Gastrocnemius medialis (tissue), 4 donors: ENCODE results near the gene SDF2L1.

Experiments used
- CTCF ChIP-seq, 5 experiments: fragments of 450-650 bp in 3 of 5; fragments of 200-600 bp in 2 of 5; sonication (generic) in 2 of 5; IDR thresholded peaks in 4 of 5; conservative IDR thresholded peaks in 1 of 5; 1 replicate in 4 of 5; 2 replicates in 1 of 5; pipeline ENCODE4 v1.5.1; 2016 to 2019; ENCODE audit warnings: antibody characterized with exemption in 5 of 5, mild to moderate bottlenecking in 3 of 5, moderate library complexity in 3 of 5
- POLR2A ChIP-seq, 2 donors: fragments of 450-650 bp; IDR thresholded peaks; one replicate each; pipeline ENCODE4 v1.6.1; 2017; ENCODE audit warnings: antibody characterized with exemption in 2 of 2, mild to moderate bottlenecking in 2 of 2, moderate library complexity in 2 of 2

- TF ChIP-seq CTCF (IDR thresholded peaks at IDR 0.05 in 4 of 5, conservative IDR thresholded peaks at IDR 0.05 in 1 of 5) (no peak), POLR2A (IDR thresholded peaks at IDR 0.05) (no peak)
Observed at GRCh38 chr22:21621025-21621424, 21.1 kb upstream of the SDF2L1 start.
